T-helper 2 cell treated with Interferon-gamma antibody and Interleukin-4, amounts not matched to agents 100 ng/mL and 5 ng/mL, for 36 hours (primary cell): ENCODE measurements around the gene TDRD9. TPM values are rescaled to one million over a fixed set of nuclear protein-coding genes. Genes with fewer than 3 reads are reported as not detected.

Experiments used
- intact Hi-C: fragments of 100-400 bp; cut with micrococcal nuclease; formaldehyde crosslinking; loops from one replicate; pipeline ENCODE4 v1.15.1; 2023
- total RNA-seq: library from RNA; stranded (reverse); gene quantifications from 2 replicates; pipeline ENCODE4 v1.2.3, GENCODE V29; 2022

TDRD9 gene
- total RNA-seq, 1 donor from 2014 or later = not detected

GRCh38 chr14:104023325-104024055, 95.2 kb downstream of the TDRD9 start:
- intact Hi-C loops = no loop called here

- intact Hi-C loops = no loop called here
Observed at GRCh38 chr14:104025534-104025933, 97.3 kb downstream of the TDRD9 start.

- intact Hi-C loops = no loop called here
Observed at GRCh38 chr14:104026024-104026423, 97.8 kb downstream of the TDRD9 start.

- intact Hi-C loops = no loop called here
Observed at GRCh38 chr14:104030958-104031357, 102.7 kb downstream of the TDRD9 start.

GRCh38 chr14:104031384-104031783, 103.1 kb downstream of the TDRD9 start:
- intact Hi-C loops = no loop called here

- intact Hi-C loops = no loop called here
Observed at GRCh38 chr14:104034976-104035699, 106.9 kb downstream of the TDRD9 start.

- intact Hi-C loops = no loop called here
Observed at GRCh38 chr14:104036212-104036611, 108.0 kb downstream of the TDRD9 start.

GRCh38 chr14:104037074-104037473, 108.8 kb downstream of the TDRD9 start:
- intact Hi-C loops = no loop called here

GRCh38 chr14:104037903-104038302, 109.6 kb downstream of the TDRD9 start:
- intact Hi-C loops = no loop called here

- intact Hi-C loops = no loop called here
Observed at GRCh38 chr14:104039214-104039613, 111.0 kb downstream of the TDRD9 start.

- intact Hi-C loops = no loop called here
Observed at GRCh38 chr14:104040539-104040938, 112.3 kb downstream of the TDRD9 start.

- intact Hi-C loops = no loop called here
Observed at GRCh38 chr14:104041430-104042104, 113.3 kb downstream of the TDRD9 start.

GRCh38 chr14:104044016-104044415, 115.8 kb downstream of the TDRD9 start:
- intact Hi-C loops = no loop called here

- intact Hi-C loops = no loop called here
Observed at GRCh38 chr14:104047761-104048160, 119.5 kb downstream of the TDRD9 start.

- intact Hi-C loops = no loop called here
Observed at GRCh38 chr14:104048758-104049507, 120.7 kb downstream of the TDRD9 start.

GRCh38 chr14:104049576-104050240, 121.5 kb downstream of the TDRD9 start:
- intact Hi-C loops = no loop called here

- intact Hi-C loops = no loop called here
Observed at GRCh38 chr14:104051092-104051813, 123.0 kb downstream of the TDRD9 start.

- intact Hi-C loops = no loop called here
Observed at GRCh38 chr14:104054222-104054905, 126.1 kb downstream of the TDRD9 start.

- intact Hi-C loops = no loop called here
Observed at GRCh38 chr14:104062281-104062680, 134.0 kb downstream of the TDRD9 start.

- intact Hi-C loops = no loop called here
Observed at GRCh38 chr14:104064003-104064402, 135.7 kb downstream of the TDRD9 start.
